Endothelial cell of umbilical vein (primary cell): ENCODE measurements around the gene TBL3. TPM values are rescaled to one million over a fixed set of nuclear protein-coding genes. Genes with fewer than 3 reads are reported as not detected.

Source experiments
- BruUV-seq: library from RNA; stranded (reverse); fragments of 400-500 nt; replicated peaks from 2 replicates; lab custom pipeline; 2021; lab: Mats Ljungman, UMichigan
- CTCF ChIA-PET: fragments of 300-600, 350-600 bp; sonication (Branson Sonifier 250); formaldehyde crosslinking; loops from one replicate; lab custom pipeline; 2021; ENCODE audit warnings: antibody characterized with exemption, inconsistent platforms; lab: Charles Lee
- POLR2A ChIA-PET: fragments of 300-600, 350-600 bp; sonication (Branson Sonifier 250); formaldehyde crosslinking; loops from one replicate; lab custom pipeline; 2021; ENCODE audit warnings: antibody characterized with exemption, inconsistent platforms; lab: Charles Lee
- DNase-seq: peaks from one replicate; pipeline ENCODE4 v3.0.0-alpha.2; 2011; ENCODE audit warnings: low read depth, low spot score
- FAIRE-seq: peaks from 2 replicates; lab custom pipeline; 2011; peaks lifted over from hg19 to GRCh38; lab: Jason Lieb, UNC
- H2AFZ ChIP-seq: 2 replicates; pipeline ENCODE4 v1.6.0; 2012; ENCODE audit warnings: low read depth, low read length, control low read depth, inconsistent platforms
- H3K27ac ChIP-seq: 2 replicates; pipeline ENCODE4 v1.5.1; 2011; ENCODE audit warnings: low read depth, mild to moderate bottlenecking, control low read depth, low read length, moderate library complexity; ENCODE audit not compliant: insufficient read depth
- H3K27me3 ChIP-seq, 2 experiments: 2 replicates each; pipeline versions ENCODE4 v1.6.0 to v1.6.1; 2011; ENCODE audit warnings: low read length in 2 of 2, mixed read lengths in 1 of 2; ENCODE audit not compliant: control insufficient read depth in 2 of 2, insufficient read depth in 2 of 2
- H3K36me3 ChIP-seq, 2 experiments: 2 replicates in 1 of 2; 3 replicates in 1 of 2; pipeline ENCODE4 v1.5.1; 2011; ENCODE audit warnings: low read length in 2 of 2, mild to moderate bottlenecking in 1 of 2, moderate library complexity in 1 of 2; ENCODE audit not compliant: control insufficient read depth in 2 of 2, insufficient read depth in 2 of 2; ENCODE audit errors: extremely low read depth in 1 of 2
- H3K4me1 ChIP-seq: 3 replicates; pipeline ENCODE4 v1.5.1; 2011; ENCODE audit warnings: mild to moderate bottlenecking, low read length; ENCODE audit not compliant: control insufficient read depth, insufficient read depth; ENCODE audit errors: extremely low read depth
- H3K4me2 ChIP-seq: 2 replicates; pipeline ENCODE4 v1.6.1; 2011; ENCODE audit warnings: low read length, control low read depth, mixed read lengths; ENCODE audit not compliant: insufficient read depth
- H3K4me3 ChIP-seq, 3 experiments: fragments of 200-600 bp in 1 of 3; sonication (generic), shearing (Covaris generic) in 1 of 3; replicated peaks in 1 of 3; 2 replicates each; pipeline ENCODE4 v1.5.1; 2011 to 2016; ENCODE audit warnings: control low read depth in 3 of 3, low read length in 3 of 3, mild to moderate bottlenecking in 2 of 3, inconsistent platforms in 1 of 3, low read depth in 1 of 3, moderate library complexity in 1 of 3; ENCODE audit not compliant: insufficient read depth in 1 of 3
- H3K79me2 ChIP-seq: 2 replicates; pipeline ENCODE4 v1.6.0; 2012; ENCODE audit warnings: low read length, inconsistent platforms; ENCODE audit not compliant: control insufficient read depth, insufficient read depth
- H3K9ac ChIP-seq: replicated peaks from 2 replicates; pipeline ENCODE3; 2011; ENCODE audit warnings: low read length, control low read depth; ENCODE audit not compliant: insufficient read depth; ENCODE audit errors: extremely low read depth
- H3K9me1 ChIP-seq: replicated peaks from 3 replicates; pipeline ENCODE4 v1.6.0; 2011; ENCODE audit warnings: mild to moderate bottlenecking, low read length; ENCODE audit not compliant: control insufficient read depth, insufficient read depth; ENCODE audit errors: extremely low read depth
- H3K9me3 ChIP-seq: replicated peaks from 2 replicates; pipeline ENCODE4 v1.5.1; 2012; ENCODE audit warnings: low read length, inconsistent platforms; ENCODE audit not compliant: control insufficient read depth, insufficient read depth
- H4K20me1 ChIP-seq: replicated peaks from 2 replicates; pipeline ENCODE3; 2011; ENCODE audit warnings: mild to moderate bottlenecking, low read length; ENCODE audit not compliant: control insufficient read depth, insufficient read depth; ENCODE audit errors: extremely low read depth
- CTCF ChIP-seq, 2 donors: IDR thresholded peaks; 1 replicate in 1 of 2; 2 replicates in 1 of 2; pipeline ENCODE4 v1.5.1; 2011; ENCODE audit warnings: low read length in 2 of 2, mild to moderate bottlenecking in 2 of 2, moderate library complexity in 2 of 2, control low read depth in 1 of 2, inconsistent platforms in 1 of 2, low read depth in 1 of 2; ENCODE audit not compliant: insufficient read depth in 1 of 2; ENCODE audit errors: extremely low read depth in 1 of 2
- EZH2 ChIP-seq: IDR thresholded peaks from 2 replicates; pipeline ENCODE4 v1.6.1; 2012; ENCODE audit warnings: borderline replicate concordance, low read depth, mild to moderate bottlenecking, moderate library complexity, low read length, inconsistent platforms; ENCODE audit not compliant: severe bottlenecking
- FOS ChIP-seq: IDR thresholded peaks from 2 replicates; pipeline ENCODE4 v1.6.1; 2011; ENCODE audit warnings: mild to moderate bottlenecking, low read length, moderate library complexity, borderline replicate concordance; ENCODE audit not compliant: insufficient read depth
- GATA2 ChIP-seq: IDR thresholded peaks from 2 replicates; pipeline ENCODE4 v1.7.0; 2011; ENCODE audit warnings: low read depth, mild to moderate bottlenecking, moderate library complexity, mixed read lengths, low read length; ENCODE audit not compliant: insufficient read length, insufficient read depth
- JUN ChIP-seq: IDR thresholded peaks from 2 replicates; pipeline ENCODE4 v1.6.1; 2011; ENCODE audit warnings: borderline replicate concordance, low read depth; ENCODE audit not compliant: insufficient read length, insufficient read depth
- MAX ChIP-seq: IDR thresholded peaks from 2 replicates; pipeline ENCODE4 v1.6.1; 2011; ENCODE audit not compliant: insufficient read depth, insufficient read length
- MYC ChIP-seq: IDR thresholded peaks from one replicate; pipeline ENCODE4 v1.6.1; 2011; ENCODE audit warnings: mild to moderate bottlenecking, low read depth, low read length
- POLR2A ChIP-seq: IDR thresholded peaks from 2 replicates; pipeline ENCODE4 v1.6.1; 2012; ENCODE audit warnings: low read depth, mild to moderate bottlenecking, control low read depth, low read length
- POLR2AphosphoS5 ChIP-seq: IDR thresholded peaks from 2 replicates; pipeline ENCODE4 v1.6.1; 2012; ENCODE audit warnings: low read depth, mild to moderate bottlenecking, control low read depth, low read length, moderate library complexity; ENCODE audit not compliant: insufficient read depth
- dilution Hi-C: fragments of 300-500 bp; cut with MboI; formaldehyde crosslinking; loops from one replicate; pipeline ENCODE4 v1.15.0; 2019; ENCODE audit warnings: low sequenced_read_pairs; ENCODE audit not compliant: extremely low pct_ligation_motif_present
- intact Hi-C: fragments of 100-400 bp; cut with micrococcal nuclease; formaldehyde crosslinking; loops from one replicate; pipeline ENCODE4 v1.10.0; 2022
- polyA plus RNA-seq, 4 experiments: library from polyadenylated mRNA; depleted of rRNA in 3 of 4; stranded (reverse) in 3 of 4; unstranded in 1 of 4; fragments of >200 nt; gene quantifications; 2 replicates each; pipeline versions ENCODE4 v1.2.1 to v1.2.3, GENCODE V29; 2011 to 2012; ENCODE audit warnings: missing spikeins in 1 of 4
- total RNA-seq: library from RNA; stranded (reverse); gene quantifications from 2 replicates; pipeline ENCODE4 v1.2.3, GENCODE V29; 2021

The TBL3 gene
- total and polyA plus RNA-seq, 2 donors (not counting 3 experiments of a cell fraction or from before 2014, with no cell fraction given) = 42.2 to 77.1 TPM

GRCh38 chr16:2028620-2029220 is 56.9 kb downstream of the TBL3 start:
- H3K4me3 ChIP-seq = no peak overlapping the region
- TF ChIP-seq CTCF (IDR thresholded peaks at IDR 0.05; ENCODE audit: extremely low read depth in 1 of 2, insufficient read depth in 1 of 2, low read depth in 1 of 2, low read length in 2 of 2) = no peak
- no peak for TF ChIP-seq POLR2A
- TF ChIP-seq GATA2 = no peak
- TF ChIP-seq JUN = no peak
- TF ChIP-seq MAX = no peak
- no peak for TF ChIP-seq POLR2AphosphoS5
- no peak for TF ChIP-seq EZH2
- no peak for TF ChIP-seq FOS
- no peak for TF ChIP-seq MYC
- H2AFZ ChIP-seq = no peak overlapping the region
- no peaks in the 10 kb centered on the region for H3K27me3 ChIP-seq
- ChIA-PET POLR2A (no interaction called here), CTCF (interaction anchor here (0.9 to 1.6 kb wide), 3 partner anchors 16 to 27 kb away, joined by 3 to 5 read pairs (median 4); partner anchors contain the start of genes NTHL1 and TSC2)
- intact Hi-C loops = no loop called here
- no peaks in the 10 kb centered on the region for H3K36me3 ChIP-seq
- FAIRE-seq (no peak), DNase-seq (no peak)
- no peak overlapping the region for H3K4me2 ChIP-seq
- H3K4me1 ChIP-seq = peaks cover 40% of the 10 kb centered on the region
- H3K9me1 ChIP-seq = no peaks in the 10 kb centered on the region
- dilution Hi-C loops = loop anchor here (25.0 kb wide), 1 partner anchor 134 kb away; the partner anchor contains the start of gene TRAF7
- peaks cover 16% of the 10 kb centered on the region for H3K79me2 ChIP-seq
- H4K20me1 ChIP-seq = no peaks in the 10 kb centered on the region
- no peak overlapping the region for H3K9ac ChIP-seq
- no peak overlapping the region for H3K27ac ChIP-seq
- BruUV-seq = no TSS peak
- no peaks in the 10 kb centered on the region for H3K9me3 ChIP-seq
